Chondrocyte (in vitro differentiated cells): ENCODE measurements around the gene TRAF3IP3. TPM values are rescaled to one million over a fixed set of nuclear protein-coding genes. Genes with fewer than 3 reads are reported as not detected.

Experiments used
- DNase-seq: peaks from one replicate; pipeline ENCODE4 v3.0.0; 2021; ENCODE audit warnings: mixed read lengths, low spot score
- H3K27ac Mint-ChIP-seq: one replicate; pipeline ENCODE4 v1.8.0; 2021; ENCODE audit warnings: mild to moderate bottlenecking, moderate library complexity, mixed read lengths; ENCODE audit not compliant: unreplicated experiment
- H3K27me3 Mint-ChIP-seq: 2 replicates; pipeline ENCODE4 v1.8.0; 2021; ENCODE audit warnings: low read depth, mixed read lengths
- H3K36me3 Mint-ChIP-seq: 2 replicates; pipeline ENCODE4 v1.8.0; 2021; ENCODE audit warnings: low read depth, mixed read lengths
- H3K4me1 Mint-ChIP-seq: 2 replicates; pipeline ENCODE4 v1.8.0; 2021; ENCODE audit warnings: low read depth, mild to moderate bottlenecking, mixed read lengths
- H3K4me3 Mint-ChIP-seq: one replicate; pipeline ENCODE4 v1.8.0; 2021; ENCODE audit warnings: mild to moderate bottlenecking, moderate library complexity, mixed read lengths; ENCODE audit not compliant: unreplicated experiment
- H3K9me3 Mint-ChIP-seq: 2 replicates; pipeline ENCODE4 v1.8.0; 2021; ENCODE audit warnings: low read depth, mixed read lengths
- total RNA-seq: library from RNA; stranded (reverse); gene quantifications from 3 replicates; pipeline ENCODE4 v1.2.1, GENCODE V29; 2021
- TF ChIP-seq, protein P1 (sequence below): fragments of 200-600 bp; sonication (generic); IDR thresholded peaks from 2 replicates; pipeline ENCODE4 v1.5.0; 2021; ENCODE audit warnings: antibody characterized with exemption, mild to moderate bottlenecking, moderate library complexity

TRAF3IP3 gene
- total RNA-seq, 1 donor from 2014 or later, result not detected

DNA sequence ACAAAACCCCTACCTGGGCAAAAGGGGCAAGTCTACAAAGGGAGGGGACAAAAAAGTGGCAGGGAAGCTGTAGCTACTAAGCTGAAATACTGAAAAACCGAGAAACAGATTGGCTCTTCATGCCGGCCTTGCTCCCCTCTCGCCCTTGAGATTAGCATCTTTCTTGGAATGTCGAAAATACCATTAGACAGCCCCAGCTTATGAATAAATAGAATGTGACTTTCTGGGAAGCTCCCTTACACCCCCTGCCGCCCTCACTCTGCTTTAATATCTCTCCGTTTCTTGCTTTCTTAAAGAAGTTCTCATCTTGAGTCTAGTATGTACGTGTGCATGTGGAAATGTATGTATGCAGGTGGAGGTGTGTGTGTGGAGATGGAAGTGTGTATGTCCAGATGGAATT lies 14.1 kb downstream of the TRAF3IP3 start:
- no peaks in the 10 kb centered on the region for H3K4me1 Mint-ChIP-seq
- H3K4me3 Mint-ChIP-seq, result no peak overlapping the region
- TF ChIP-seq, protein P1, sequence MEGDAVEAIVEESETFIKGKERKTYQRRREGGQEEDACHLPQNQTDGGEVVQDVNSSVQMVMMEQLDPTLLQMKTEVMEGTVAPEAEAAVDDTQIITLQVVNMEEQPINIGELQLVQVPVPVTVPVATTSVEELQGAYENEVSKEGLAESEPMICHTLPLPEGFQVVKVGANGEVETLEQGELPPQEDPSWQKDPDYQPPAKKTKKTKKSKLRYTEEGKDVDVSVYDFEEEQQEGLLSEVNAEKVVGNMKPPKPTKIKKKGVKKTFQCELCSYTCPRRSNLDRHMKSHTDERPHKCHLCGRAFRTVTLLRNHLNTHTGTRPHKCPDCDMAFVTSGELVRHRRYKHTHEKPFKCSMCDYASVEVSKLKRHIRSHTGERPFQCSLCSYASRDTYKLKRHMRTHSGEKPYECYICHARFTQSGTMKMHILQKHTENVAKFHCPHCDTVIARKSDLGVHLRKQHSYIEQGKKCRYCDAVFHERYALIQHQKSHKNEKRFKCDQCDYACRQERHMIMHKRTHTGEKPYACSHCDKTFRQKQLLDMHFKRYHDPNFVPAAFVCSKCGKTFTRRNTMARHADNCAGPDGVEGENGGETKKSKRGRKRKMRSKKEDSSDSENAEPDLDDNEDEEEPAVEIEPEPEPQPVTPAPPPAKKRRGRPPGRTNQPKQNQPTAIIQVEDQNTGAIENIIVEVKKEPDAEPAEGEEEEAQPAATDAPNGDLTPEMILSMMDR, result no peak
- H3K27me3 Mint-ChIP-seq, result peaks cover 11% of the 10 kb centered on the region
- H3K27ac Mint-ChIP-seq, result no peak overlapping the region
- no peaks in the 10 kb centered on the region for H3K36me3 Mint-ChIP-seq
- no peak for DNase-seq
- no peaks in the 10 kb centered on the region for H3K9me3 Mint-ChIP-seq

DNA sequence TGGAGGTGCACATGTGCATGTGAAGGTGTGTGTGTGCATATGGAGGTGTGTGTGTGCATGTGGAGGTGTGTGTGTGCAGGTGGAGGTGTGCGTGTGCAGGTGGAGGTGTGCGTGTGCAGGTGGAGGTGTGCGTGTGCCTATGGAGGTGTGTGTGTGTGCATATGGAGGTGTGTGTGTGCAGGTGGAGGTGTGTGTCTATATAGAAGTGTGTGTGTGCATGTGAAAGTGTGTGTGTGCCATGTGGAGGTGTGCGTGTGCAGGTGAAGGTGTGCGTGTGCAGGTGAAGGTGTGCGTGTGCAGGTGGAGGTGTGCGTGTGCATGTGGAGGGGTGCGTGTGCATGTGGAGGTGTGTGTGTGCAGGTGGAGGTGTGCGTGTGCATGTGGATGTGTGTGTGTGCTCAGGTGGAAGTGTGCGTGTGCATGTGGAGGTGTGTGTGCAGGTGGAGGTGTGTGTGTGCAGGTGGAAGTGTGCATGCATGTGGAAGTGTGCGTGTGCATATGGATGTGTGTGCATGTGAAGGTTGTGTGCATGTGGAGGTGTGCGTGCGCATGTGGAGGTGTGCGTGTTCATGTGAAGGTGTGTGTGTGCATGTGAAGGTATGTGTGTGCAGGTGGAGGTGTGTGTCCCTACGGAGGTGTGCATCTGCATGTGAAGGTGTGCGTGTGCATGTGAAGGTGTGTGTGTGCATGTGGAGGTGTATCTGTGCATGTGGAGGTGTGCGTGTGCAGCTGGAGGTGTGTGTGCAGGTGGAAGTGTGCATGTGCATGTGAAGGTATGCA lies 15.0 kb downstream of the TRAF3IP3 start:
- H3K9me3 Mint-ChIP-seq, result no peaks in the 10 kb centered on the region
- H3K27me3 Mint-ChIP-seq, result peaks cover 13% of the 10 kb centered on the region
- no peaks in the 10 kb centered on the region for H3K4me1 Mint-ChIP-seq
- TF ChIP-seq, protein P1, result no peak
- H3K27ac Mint-ChIP-seq, result no peak overlapping the region
- H3K36me3 Mint-ChIP-seq, result no peaks in the 10 kb centered on the region
- no peak for DNase-seq
- no peak overlapping the region for H3K4me3 Mint-ChIP-seq

- H3K27me3 Mint-ChIP-seq, result peaks cover 10% of the 10 kb centered on the region
- TF ChIP-seq, protein P1, result no peak
- H3K36me3 Mint-ChIP-seq, result no peaks in the 10 kb centered on the region
- no peaks in the 10 kb centered on the region for H3K9me3 Mint-ChIP-seq
- no peak overlapping the region for H3K4me3 Mint-ChIP-seq
- no peak overlapping the region for H3K27ac Mint-ChIP-seq
- H3K4me1 Mint-ChIP-seq, result no peaks in the 10 kb centered on the region
- no peak for DNase-seq
Measured at GRCh38 chr1:209772126-209772525, 16.3 kb downstream of the TRAF3IP3 start.

GRCh38 chr1:209774592-209774991 lies 18.7 kb downstream of the TRAF3IP3 start:
- peaks cover 10% of the 10 kb centered on the region for H3K27me3 Mint-ChIP-seq
- no peak overlapping the region for H3K27ac Mint-ChIP-seq
- DNase-seq, result no peak
- H3K4me3 Mint-ChIP-seq, result no peak overlapping the region
- no peaks in the 10 kb centered on the region for H3K36me3 Mint-ChIP-seq
- TF ChIP-seq, protein P1, result no peak
- no peaks in the 10 kb centered on the region for H3K4me1 Mint-ChIP-seq
- no peaks in the 10 kb centered on the region for H3K9me3 Mint-ChIP-seq

DNA sequence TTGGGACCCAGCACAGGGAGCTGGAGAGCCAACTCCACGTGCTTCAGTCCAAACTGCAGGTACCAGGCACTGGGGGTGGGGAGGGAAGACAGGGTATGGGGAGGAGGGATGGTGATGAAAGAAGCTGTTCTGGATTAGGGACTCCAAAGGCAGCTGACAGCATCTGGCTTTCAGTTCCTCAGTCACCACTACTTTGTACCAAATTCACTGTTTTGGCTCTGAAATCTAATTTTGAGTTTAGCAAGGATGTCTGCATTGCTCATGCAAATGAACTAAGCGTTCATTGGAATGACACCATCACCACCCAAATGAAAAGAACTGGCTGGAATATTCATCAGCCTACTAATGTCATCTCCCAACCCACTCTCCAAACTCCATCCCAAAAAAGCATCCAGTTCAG lies 19.8 kb downstream of the TRAF3IP3 start:
- peaks cover 10% of the 10 kb centered on the region for H3K27me3 Mint-ChIP-seq
- H3K9me3 Mint-ChIP-seq, result no peaks in the 10 kb centered on the region
- no peaks in the 10 kb centered on the region for H3K4me1 Mint-ChIP-seq
- no peak overlapping the region for H3K27ac Mint-ChIP-seq
- TF ChIP-seq, protein P1, result no peak
- H3K4me3 Mint-ChIP-seq, result no peak overlapping the region
- no peak for DNase-seq
- no peaks in the 10 kb centered on the region for H3K36me3 Mint-ChIP-seq
